Activated CD4-positive, alpha-beta T cell treated with anti-CD3 and anti-CD28 coated beads for 4 hours (primary cell): ENCODE results near the gene TESK1.
"Not testable (repeated sequence)": the region's sequence is repeated elsewhere in the genome, so short reads cannot be mapped to it uniquely, and the experiment has no call there.

Experiments used
- DNase-seq, 2 donors: peaks; one replicate each; pipeline ENCODE4 v3.0.0-alpha.2; 2020

Gene TESK1

GRCh38 chr9:35579659-35580227, 25.3 kb upstream of the TESK1 start:
- DNase-seq: not testable (repeated sequence)

- DNase-seq: not testable (repeated sequence)
These were observed 21.5 kb upstream of the TESK1 start for GRCh38 chr9:35583521-35583920.

GRCh38 chr9:35584681-35585080, 20.4 kb upstream of the TESK1 start:
- not testable (repeated sequence) for DNase-seq

- DNase-seq: not testable (repeated sequence)
These were observed 16.6 kb upstream of the TESK1 start for GRCh38 chr9:35588506-35588905.

- DNase-seq: no peak
These were observed 11.5 kb upstream of the TESK1 start for GRCh38 chr9:35593581-35593980.

GRCh38 chr9:35594471-35594870, 10.6 kb upstream of the TESK1 start:
- no peak for DNase-seq

- not testable (repeated sequence) for DNase-seq
These were observed 8.2 kb upstream of the TESK1 start for GRCh38 chr9:35596907-35597306.

- DNase-seq: no peak
These were observed 6.0 kb upstream of the TESK1 start for GRCh38 chr9:35598866-35599590.

GRCh38 chr9:35599763-35600604, 5.1 kb upstream of the TESK1 start:
- DNase-seq: no peak

- DNase-seq: no peak
These were observed 1.5 kb upstream of the TESK1 start for GRCh38 chr9:35603506-35603985.

- DNase-seq: peak; percentile 98 to 99
These were observed 980 bp upstream of the TESK1 start for GRCh38 chr9:35603986-35604577.

GRCh38 chr9:35605351-35606137, 482 bp downstream of the TESK1 start:
- peak; percentile 20 to 34 for DNase-seq

GRCh38 chr9:35606138-35606504, 1.1 kb downstream of the TESK1 start:
- no peak for DNase-seq

GRCh38 chr9:35606726-35607125, 1.7 kb downstream of the TESK1 start:
- no peak for DNase-seq

- DNase-seq: no peak
These were observed 3.2 kb downstream of the TESK1 start for GRCh38 chr9:35608221-35608620.

- DNase-seq: no peak
These were observed 4.1 kb downstream of the TESK1 start for GRCh38 chr9:35609001-35609819.

GRCh38 chr9:35609820-35610163, 4.7 kb downstream of the TESK1 start:
- DNase-seq: no peak

GRCh38 chr9:35611230-35611797, 6.3 kb downstream of the TESK1 start:
- peak; percentile 57 for DNase-seq

- DNase-seq: not testable (repeated sequence)
These were observed 7.0 kb downstream of the TESK1 start for GRCh38 chr9:35612066-35612465.

- no peak for DNase-seq
These were observed 7.8 kb downstream of the TESK1 start for GRCh38 chr9:35612843-35613242.

- no peak for DNase-seq
These were observed 11.1 kb downstream of the TESK1 start for GRCh38 chr9:35615981-35616680.
